Measurements from ENCODE around the gene LINGO4.

Gene LINGO4

DNA sequence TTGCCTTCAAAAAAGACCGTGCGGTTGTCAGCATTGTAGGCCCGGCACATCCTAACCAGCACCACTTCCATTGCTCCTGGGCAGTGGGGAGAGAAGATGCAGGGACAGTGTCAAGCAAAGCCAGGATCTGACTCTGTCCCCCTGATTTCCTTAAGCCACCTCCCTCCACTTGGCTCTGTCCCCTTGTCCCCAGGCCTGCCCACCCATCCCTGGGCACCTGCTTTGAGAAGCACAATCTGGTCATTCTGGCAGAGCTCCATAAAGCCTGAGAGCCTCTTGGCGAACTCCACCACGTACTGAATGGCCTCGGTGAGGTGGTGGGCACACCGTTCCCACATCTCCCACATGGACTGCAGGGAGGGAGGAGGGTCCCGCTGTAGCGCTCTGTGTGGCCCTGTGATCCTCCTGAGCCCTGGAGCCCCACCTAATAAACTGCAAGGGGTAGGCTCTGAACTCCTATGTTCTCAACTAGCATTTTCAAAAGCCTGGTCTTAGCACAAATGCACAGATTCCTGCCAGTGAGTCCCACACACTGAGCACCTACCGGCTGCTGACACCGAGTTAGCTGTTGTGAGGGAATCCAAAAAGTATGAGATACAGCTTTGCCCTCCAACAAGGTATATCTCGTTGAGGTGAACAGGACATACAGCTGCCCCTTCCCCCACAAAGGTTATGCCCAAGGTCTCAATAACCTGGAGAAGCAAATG, 8.2 kb upstream of the LINGO4 start:
- Mint-ChIP-seq H3K27me3 (no peaks in the 10 kb centered on the region), H3K4me3 (no peak overlapping the region), H3K27ac (no peak overlapping the region), H3K36me3 (ENCODE audit: low read depth) (no peaks in the 10 kb centered on the region), H3K9me3 (no peaks in the 10 kb centered on the region), H3K4me1 (ENCODE audit: low read depth) (peaks cover 32% of the 10 kb centered on the region)
- no peak for DNase-seq

DNA sequence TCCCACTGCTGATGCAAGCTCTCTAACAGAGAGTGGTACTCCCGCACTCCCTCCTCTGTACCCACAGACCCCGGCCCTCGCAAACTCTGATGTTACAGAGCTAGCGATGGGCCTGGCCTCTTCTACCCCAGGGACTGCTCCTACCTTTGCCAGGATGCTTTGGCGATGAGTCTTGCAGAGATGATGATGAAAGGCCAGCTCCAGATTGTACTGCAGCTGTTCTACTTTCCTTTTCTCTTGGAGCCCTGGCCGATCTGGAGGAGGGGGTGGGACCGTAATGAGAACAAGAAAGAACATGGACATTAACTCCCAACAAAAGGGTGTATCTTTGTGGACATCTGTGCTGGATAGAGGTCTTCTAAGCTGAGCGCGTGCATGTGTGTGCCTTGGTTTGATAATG, 6.0 kb upstream of the LINGO4 start:
- Mint-ChIP-seq H3K4me1 (ENCODE audit: low read depth) (peaks cover 20% of the 10 kb centered on the region), H3K36me3 (ENCODE audit: low read depth) (no peaks in the 10 kb centered on the region), H3K4me3 (no peak overlapping the region), H3K27ac (no peak overlapping the region), H3K27me3 (no peaks in the 10 kb centered on the region), H3K9me3 (no peaks in the 10 kb centered on the region)
- DNase-seq = no peak

DNA sequence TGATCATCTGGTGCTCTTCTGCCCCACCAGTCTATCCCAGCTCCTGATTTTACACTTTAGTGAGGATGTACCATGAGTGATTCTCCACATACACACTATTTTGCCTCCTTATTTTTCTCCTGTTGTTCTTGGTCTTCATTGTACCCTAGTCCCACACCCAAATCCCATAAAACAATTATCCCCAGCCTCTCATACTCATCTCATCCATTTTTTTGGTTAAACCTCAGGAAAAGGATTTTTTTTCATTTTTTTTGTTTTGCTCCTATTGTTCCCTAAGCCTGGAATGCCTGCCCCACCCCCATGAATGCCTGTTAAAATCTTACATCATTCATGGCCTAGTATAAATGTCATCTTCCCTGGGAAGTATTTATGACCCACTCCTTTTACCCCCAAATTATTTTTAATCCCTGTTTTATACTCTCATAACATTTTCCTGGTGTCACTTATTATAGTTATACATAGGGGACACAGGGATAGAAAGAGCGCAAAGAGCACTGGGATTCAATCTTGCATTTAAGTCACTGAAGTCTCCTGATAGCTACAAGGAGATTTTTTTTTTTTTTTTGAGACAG, 4.9 kb upstream of the LINGO4 start:
- DNase-seq = no peak
- no peaks in the 10 kb centered on the region for H3K9me3 Mint-ChIP-seq
- no peak overlapping the region for H3K27ac Mint-ChIP-seq
- no peaks in the 10 kb centered on the region for H3K36me3 Mint-ChIP-seq (ENCODE audit: low read depth)
- peaks cover 9% of the 10 kb centered on the region for H3K4me1 Mint-ChIP-seq (ENCODE audit: low read depth)
- H3K4me3 Mint-ChIP-seq = no peak overlapping the region
- no peaks in the 10 kb centered on the region for H3K27me3 Mint-ChIP-seq

DNA sequence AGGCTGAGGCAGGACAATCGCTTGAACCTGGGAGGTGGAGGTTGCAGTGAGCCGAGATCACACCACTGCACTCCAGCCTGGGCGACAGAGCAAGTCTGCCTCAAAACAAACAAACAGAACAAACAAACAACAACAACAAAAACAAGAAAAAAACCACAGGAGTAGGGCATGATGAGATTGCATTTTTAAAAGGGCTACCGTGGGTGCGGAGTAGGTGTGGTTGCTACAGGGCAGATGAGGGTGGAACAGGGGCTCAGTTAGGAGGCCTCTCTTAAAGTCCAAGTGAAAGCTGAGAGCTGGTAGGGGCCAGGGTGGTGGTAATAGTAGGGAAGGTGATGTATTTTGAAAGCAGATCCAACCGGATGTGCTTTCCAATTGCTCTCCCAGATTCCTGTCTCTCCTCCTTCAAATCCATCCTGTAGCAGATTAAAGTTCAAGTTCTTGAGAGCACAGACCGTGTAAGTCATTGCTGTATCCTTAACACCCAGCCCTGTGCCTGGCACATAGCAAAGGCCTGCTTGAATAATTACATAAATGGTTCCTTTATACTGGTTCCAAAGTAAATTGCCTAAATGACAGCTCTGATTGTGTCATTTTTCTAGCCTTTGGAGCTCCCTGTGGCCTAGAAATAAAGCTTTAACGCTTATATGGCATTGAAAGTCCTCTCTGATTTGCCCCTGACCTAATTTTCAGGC, 4.2 kb upstream of the LINGO4 start:
- no peak for DNase-seq
- H3K27me3 Mint-ChIP-seq = no peaks in the 10 kb centered on the region
- peaks cover 4% of the 10 kb centered on the region for H3K4me1 Mint-ChIP-seq (ENCODE audit: low read depth)
- H3K36me3 Mint-ChIP-seq (ENCODE audit: low read depth) = no peaks in the 10 kb centered on the region
- no peaks in the 10 kb centered on the region for H3K9me3 Mint-ChIP-seq
- no peak overlapping the region for H3K4me3 Mint-ChIP-seq
- H3K27ac Mint-ChIP-seq = no peak overlapping the region

DNA sequence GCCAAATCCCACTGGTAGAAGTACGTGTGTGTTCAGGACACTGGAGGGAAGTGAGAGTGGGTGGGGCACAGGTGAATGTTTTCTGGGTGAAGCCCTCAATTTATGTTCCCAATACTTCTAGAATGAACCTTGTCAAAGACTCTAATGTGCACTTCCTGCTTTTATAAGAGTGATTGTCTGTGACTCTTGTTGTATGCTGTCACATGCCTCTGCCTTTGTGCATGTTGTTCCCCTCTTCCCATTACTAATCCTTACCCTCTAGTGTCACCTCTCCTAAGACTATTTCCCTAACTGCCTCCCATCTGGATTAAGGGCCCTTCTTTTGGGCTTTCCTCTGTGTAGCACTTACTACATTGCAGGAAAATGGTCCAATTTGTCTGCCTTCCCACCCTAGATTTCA, 2.5 kb upstream of the LINGO4 start:
- H3K4me1 Mint-ChIP-seq (ENCODE audit: low read depth) = peaks cover 3% of the 10 kb centered on the region
- no peaks in the 10 kb centered on the region for H3K9me3 Mint-ChIP-seq

DNA sequence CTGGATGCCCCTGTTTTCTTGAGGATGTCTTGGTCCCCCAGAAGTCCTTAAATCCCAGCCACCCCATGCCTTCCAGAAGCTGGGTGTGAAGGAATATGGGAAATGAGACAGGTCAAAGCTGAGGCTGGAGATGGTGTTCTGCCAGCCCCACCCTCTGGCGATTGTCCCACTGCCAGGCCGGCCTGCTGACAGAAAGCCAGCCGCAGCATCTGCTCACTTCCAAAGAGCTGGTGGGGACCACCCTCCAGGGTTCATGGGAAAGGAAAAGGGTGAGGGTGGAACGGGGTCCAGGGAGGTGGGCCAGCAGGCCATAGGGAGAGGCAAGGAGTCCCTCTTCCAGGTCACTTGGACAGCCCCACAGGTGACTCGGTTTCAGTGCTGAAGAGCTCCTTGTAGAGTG, 1.9 kb upstream of the LINGO4 start:
- no peaks in the 10 kb centered on the region for H3K9me3 Mint-ChIP-seq
- no peak overlapping the region for H3K27ac Mint-ChIP-seq
- H3K4me1 Mint-ChIP-seq (ENCODE audit: low read depth) = no peaks in the 10 kb centered on the region
- H3K4me3 Mint-ChIP-seq = no peak overlapping the region
- H3K36me3 Mint-ChIP-seq (ENCODE audit: low read depth) = no peaks in the 10 kb centered on the region
- no peaks in the 10 kb centered on the region for H3K27me3 Mint-ChIP-seq
- no peak for DNase-seq

More for the DNA sequence above, 2.5 kb upstream of the LINGO4 start:
- H3K4me3 Mint-ChIP-seq = no peak overlapping the region
- no peak overlapping the region for H3K27ac Mint-ChIP-seq
- no peaks in the 10 kb centered on the region for H3K36me3 Mint-ChIP-seq (ENCODE audit: low read depth)
- H3K27me3 Mint-ChIP-seq = no peaks in the 10 kb centered on the region
- DNase-seq = no peak

DNA sequence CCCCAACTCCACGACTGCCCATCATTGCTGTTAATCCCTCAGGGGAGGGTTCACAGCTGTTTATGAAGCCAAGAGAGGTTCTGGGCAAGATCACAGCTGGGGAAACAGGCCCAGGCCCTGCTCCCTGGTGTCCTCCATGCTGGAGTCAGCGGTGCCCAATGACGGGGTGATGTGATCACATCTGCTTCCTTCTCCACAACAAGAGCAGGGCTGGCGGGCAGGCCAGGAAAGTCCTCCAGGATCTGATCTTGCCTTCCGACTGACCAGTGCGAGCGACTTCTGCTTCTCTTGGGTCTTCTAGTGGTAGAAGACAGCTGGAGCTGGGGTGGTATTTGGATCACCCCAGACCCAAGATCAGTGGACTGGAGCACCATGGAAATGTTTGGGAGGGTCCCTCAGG, 951 bp upstream of the LINGO4 start:
- no peaks in the 10 kb centered on the region for H3K27me3 Mint-ChIP-seq
- H3K4me3 Mint-ChIP-seq = no peak overlapping the region
- DNase-seq = no peak
- H3K4me1 Mint-ChIP-seq (ENCODE audit: low read depth) = no peaks in the 10 kb centered on the region
- no peaks in the 10 kb centered on the region for H3K36me3 Mint-ChIP-seq (ENCODE audit: low read depth)
- no peak overlapping the region for H3K27ac Mint-ChIP-seq
- no peaks in the 10 kb centered on the region for H3K9me3 Mint-ChIP-seq

DNA sequence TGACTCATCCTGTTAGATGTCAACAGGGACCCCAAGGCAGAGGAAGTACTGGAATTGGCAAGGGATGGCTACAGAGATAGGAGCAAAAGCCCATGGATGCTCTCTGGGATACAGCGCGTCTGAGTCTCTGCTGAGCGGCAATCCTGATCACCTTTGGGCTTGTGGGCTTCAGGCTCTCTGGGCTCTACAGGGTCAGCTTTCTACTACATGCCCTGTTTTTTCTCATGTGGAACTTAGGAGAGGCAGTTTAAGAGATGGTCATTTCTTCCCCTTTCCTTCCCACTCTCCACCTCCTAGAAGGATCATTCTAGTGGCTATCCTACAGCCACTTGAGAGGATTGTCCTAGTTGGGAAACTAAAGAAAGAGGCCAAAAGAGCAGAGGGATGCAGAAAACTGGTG, 1.3 kb downstream of the LINGO4 start:
- no peak for DNase-seq
- no peaks in the 10 kb centered on the region for H3K9me3 Mint-ChIP-seq
- no peak overlapping the region for H3K4me3 Mint-ChIP-seq
- H3K27me3 Mint-ChIP-seq = no peaks in the 10 kb centered on the region
- no peak overlapping the region for H3K27ac Mint-ChIP-seq
- no peaks in the 10 kb centered on the region for H3K36me3 Mint-ChIP-seq (ENCODE audit: low read depth)
- peaks cover 3% of the 10 kb centered on the region for H3K4me1 Mint-ChIP-seq (ENCODE audit: low read depth)

DNA sequence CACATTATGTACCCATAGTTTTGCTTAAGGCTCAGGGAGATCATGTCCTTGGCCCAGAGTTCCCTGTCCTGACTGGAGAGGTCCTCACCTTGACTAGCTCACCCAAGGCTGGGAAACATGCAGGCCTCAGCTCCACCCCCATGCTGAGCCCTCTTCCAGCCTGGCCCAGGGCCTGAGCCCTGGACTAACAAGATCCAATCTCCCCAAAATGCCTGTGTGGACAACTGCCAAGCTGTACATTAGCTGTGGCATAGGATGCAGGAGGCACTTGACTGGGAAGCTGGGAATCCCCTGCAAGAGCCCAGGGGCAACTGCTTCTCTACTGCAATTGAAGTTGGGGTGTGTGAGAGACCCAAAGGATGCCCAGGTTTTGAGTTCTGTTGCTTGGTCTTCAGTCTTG, 2.1 kb downstream of the LINGO4 start:
- Mint-ChIP-seq H3K9me3 (no peaks in the 10 kb centered on the region), H3K36me3 (ENCODE audit: low read depth) (no peaks in the 10 kb centered on the region), H3K27me3 (no peaks in the 10 kb centered on the region), H3K4me3 (no peak overlapping the region), H3K4me1 (ENCODE audit: low read depth) (peaks cover 3% of the 10 kb centered on the region), H3K27ac (no peak overlapping the region)
- DNase-seq = no peak

DNA sequence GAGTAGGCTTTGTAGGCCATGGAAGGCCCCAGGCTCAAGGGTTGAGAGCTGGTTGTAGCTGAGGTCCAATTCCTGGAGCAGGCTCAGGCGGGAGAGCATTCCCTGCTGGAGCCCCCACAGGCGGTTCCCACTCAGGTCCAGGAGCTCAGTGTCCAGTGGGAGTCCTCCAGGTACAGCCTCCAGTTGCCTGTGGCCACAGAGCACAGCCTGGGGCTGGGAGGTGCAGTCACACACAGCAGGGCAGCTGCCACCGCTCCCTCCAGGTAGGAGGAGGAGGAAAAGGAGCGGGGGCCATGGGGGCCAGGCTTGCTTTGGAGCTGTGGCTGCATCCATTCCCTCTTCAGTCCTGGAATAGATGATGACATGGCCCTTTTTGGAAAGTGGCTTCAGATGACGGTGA, 2.8 kb downstream of the LINGO4 start:
- Mint-ChIP-seq H3K27ac (no peak overlapping the region), H3K27me3 (no peaks in the 10 kb centered on the region), H3K36me3 (ENCODE audit: low read depth) (no peaks in the 10 kb centered on the region), H3K9me3 (no peaks in the 10 kb centered on the region), H3K4me1 (ENCODE audit: low read depth) (peaks cover 3% of the 10 kb centered on the region), H3K4me3 (no peak overlapping the region)
- DNase-seq = no peak

DNA sequence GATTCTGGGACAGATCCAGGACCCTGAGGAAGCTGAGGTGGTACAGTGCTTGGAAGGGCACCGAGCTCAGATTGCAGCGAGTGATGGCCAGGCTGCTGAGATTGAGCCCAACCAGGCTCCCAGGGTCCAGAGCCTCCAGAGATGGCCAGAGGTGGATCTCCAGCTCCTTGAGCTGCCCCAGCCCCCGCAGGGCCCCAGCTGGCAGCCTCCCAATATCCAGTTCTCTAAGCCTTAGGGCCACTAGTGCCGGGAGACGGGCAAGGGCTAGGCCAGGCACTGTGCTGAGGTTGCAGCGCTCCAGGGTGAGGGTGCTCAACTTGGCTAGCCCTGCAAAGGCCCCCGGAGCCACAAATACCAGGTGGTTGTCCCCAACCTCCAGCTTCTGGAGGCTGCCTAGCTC, 3.4 kb downstream of the LINGO4 start:
- Mint-ChIP-seq H3K36me3 (ENCODE audit: low read depth) (no peaks in the 10 kb centered on the region), H3K9me3 (no peaks in the 10 kb centered on the region), H3K4me3 (no peak overlapping the region), H3K27ac (no peak overlapping the region), H3K4me1 (ENCODE audit: low read depth) (peaks cover 3% of the 10 kb centered on the region), H3K27me3 (no peaks in the 10 kb centered on the region)
- no peak for DNase-seq

DNA sequence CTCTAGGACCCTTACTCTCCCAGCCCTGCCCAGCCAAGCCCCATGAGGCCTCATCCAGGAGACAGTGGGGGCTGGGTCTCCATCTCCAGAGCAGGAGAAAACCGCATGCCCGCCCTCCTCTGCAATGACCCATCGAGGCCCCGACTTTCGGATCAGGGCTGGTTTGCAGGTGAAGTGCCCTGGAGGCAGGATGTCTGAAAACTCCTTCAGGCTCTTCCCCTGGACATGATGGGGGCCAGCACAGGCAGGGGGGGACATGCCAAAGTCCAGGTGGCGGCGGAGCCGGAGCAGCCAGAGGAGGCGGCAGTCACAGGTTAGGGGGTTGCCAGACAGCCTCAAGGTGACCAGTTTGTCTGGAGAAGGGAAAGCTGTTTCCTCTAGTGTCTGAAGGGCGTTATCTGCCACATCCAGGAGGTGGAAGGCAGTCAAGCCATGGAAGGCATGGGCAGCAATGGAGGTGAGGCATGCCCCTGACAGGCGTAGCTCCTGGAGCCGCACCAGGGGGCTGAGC, 3.9 kb downstream of the LINGO4 start:
- Mint-ChIP-seq H3K4me1 (ENCODE audit: low read depth) (peaks cover 3% of the 10 kb centered on the region), H3K4me3 (no peak overlapping the region), H3K27ac (no peak overlapping the region), H3K9me3 (no peaks in the 10 kb centered on the region), H3K27me3 (no peaks in the 10 kb centered on the region), H3K36me3 (ENCODE audit: low read depth) (no peaks in the 10 kb centered on the region)
- DNase-seq = no peak

DNA sequence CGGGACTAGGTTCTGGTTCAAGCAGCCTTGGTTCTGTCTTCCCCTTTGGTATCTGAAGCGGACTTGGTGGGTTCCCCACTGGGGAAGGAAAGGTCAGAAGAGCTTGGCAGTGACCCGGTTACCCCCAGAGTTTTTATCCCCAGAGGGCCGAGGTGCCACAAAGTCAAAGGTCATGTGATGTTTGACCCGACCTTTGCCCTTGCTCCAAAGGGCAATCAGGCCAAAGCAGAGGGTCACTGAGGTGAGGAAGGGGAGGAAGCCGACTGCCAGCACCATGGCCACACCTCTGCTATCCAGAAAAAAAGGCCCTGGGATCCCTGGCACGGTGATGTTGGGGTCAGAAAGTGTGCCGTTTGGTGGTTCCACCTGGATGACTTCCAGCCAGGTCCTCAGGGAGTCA, 4.4 kb downstream of the LINGO4 start:
- H3K27ac Mint-ChIP-seq = no peak overlapping the region
- H3K9me3 Mint-ChIP-seq = no peaks in the 10 kb centered on the region
- no peaks in the 10 kb centered on the region for H3K36me3 Mint-ChIP-seq (ENCODE audit: low read depth)
- no peak overlapping the region for H3K4me3 Mint-ChIP-seq
- H3K27me3 Mint-ChIP-seq = no peaks in the 10 kb centered on the region
- peaks cover 3% of the 10 kb centered on the region for H3K4me1 Mint-ChIP-seq (ENCODE audit: low read depth)
- DNase-seq = no peak

DNA sequence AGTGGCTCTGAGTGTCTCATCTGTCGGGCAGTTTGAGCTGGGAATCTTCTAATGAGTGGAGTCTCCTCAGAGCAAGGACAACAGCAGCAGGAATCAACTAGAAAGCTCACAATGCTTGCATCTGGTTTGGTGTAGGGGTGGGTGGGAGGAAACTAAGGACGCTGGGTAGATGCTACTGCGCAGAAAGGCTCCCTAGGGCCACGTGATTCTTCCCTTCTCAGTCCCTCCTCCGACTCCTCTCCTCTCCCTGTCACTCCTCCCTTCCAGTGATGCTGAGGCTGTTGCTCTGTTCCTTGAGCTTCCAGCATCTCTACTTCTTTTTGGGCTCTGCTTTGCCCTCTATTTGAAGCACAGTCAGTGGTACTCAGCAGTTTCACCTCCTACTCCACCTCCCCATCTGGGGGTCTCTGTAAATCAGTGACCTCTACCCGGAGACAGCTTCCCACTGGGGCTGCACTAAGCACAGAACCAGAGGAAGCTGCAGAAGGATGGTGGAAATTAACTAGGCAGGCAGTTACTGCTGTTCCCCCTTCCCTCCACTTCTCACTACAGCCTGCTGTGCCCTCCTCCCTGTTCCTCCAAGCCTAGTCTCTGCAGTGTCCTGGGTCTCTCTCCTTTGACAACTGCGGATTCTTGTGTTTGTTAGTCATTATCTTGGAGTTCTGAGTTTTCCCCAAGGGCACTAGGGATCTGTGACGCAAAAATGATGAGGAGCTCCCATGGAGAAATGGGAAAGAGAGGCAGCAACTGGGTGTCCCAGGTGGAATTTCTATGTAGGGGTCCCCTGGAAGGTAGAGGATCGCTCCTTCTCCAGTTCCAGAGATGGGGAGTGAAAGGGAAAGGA, 5.8 kb downstream of the LINGO4 start:
- Mint-ChIP-seq H3K27ac (no peak overlapping the region), H3K4me3 (no peak overlapping the region), H3K9me3 (no peaks in the 10 kb centered on the region), H3K4me1 (ENCODE audit: low read depth) (peaks cover 3% of the 10 kb centered on the region), H3K36me3 (ENCODE audit: low read depth) (no peaks in the 10 kb centered on the region), H3K27me3 (no peaks in the 10 kb centered on the region)
- no peak for DNase-seq
